A549 (cell line): ENCODE results near the gene NNT. TPM values are rescaled to one million over a fixed set of nuclear protein-coding genes. Genes with fewer than 3 reads are reported as not detected.

Experiments
- ATAC-seq, 2 experiments: fragments of 200-7000 bp in 1 of 2; fragments of >200 bp in 1 of 2; cut with Nextera tagmentation in 1 of 2; cut with Tn5 transposase in 1 of 2; 3 replicates each; pipeline versions ENCODE4 v1.8.0 to v1.9.1; 2018 to 2020; ENCODE audit warnings: mild to moderate bottlenecking in 1 of 2, moderate library complexity in 1 of 2
- CTCF ChIA-PET: fragments of 300-600 bp; sonication (Branson Sonifier 250); formaldehyde crosslinking; extraction: SDS; loops from one replicate; lab custom pipeline; 2021; ENCODE audit warnings: antibody characterized with exemption, inconsistent platforms; lab: Yijun Ruan, JAX
- POLR2A ChIA-PET: fragments of 350-600 bp; formaldehyde crosslinking; extraction: SDS; loops from one replicate; lab custom pipeline; 2021; ENCODE audit warnings: antibody characterized with exemption, inconsistent platforms; lab: Yijun Ruan, JAX
- DNase-seq, 2 experiments: peaks; one replicate each; pipeline versions ENCODE4 v3.0.0 to v3.0.0-alpha.2; 2011 to 2016; ENCODE audit warnings: low read depth in 1 of 2, low spot score in 1 of 2
- FAIRE-seq: peaks from 2 replicates; lab custom pipeline; 2011; peaks lifted over from hg19 to GRCh38; lab: Jason Lieb, UNC
- H3K27ac ChIP-seq, 2 experiments: fragments of >200 bp; sonication (Bioruptor Twin); formaldehyde crosslinking; 3 replicates each; pipeline ENCODE4 v1.5.1; 2016 to 2017
- H3K4me1 ChIP-seq: fragments of >200 bp; sonication (Bioruptor Twin); formaldehyde crosslinking; 3 replicates; pipeline ENCODE4 v1.6.1; 2016
- H3K4me2 ChIP-seq: fragments of >200 bp; sonication (Bioruptor Twin); formaldehyde crosslinking; 3 replicates; pipeline ENCODE4 v1.6.1; 2016
- H3K4me3 ChIP-seq: fragments of >200 bp; sonication (Bioruptor Twin); formaldehyde crosslinking; 3 replicates; pipeline ENCODE4 v1.5.1; 2016
- H3K9me3 ChIP-seq: fragments of >200 bp; sonication (Bioruptor Twin); formaldehyde crosslinking; 3 replicates; pipeline ENCODE4 v1.6.1; 2016
- ATOH8 ChIP-seq: fragments of 250-450 bp; sonication (Bioruptor Pico); IDR thresholded peaks from 2 replicates; pipeline ENCODE4 v1.5.0; 2020; ENCODE audit warnings: low read depth, mild to moderate bottlenecking, moderate library complexity
- BHLHE40 ChIP-seq: IDR thresholded peaks from 2 replicates; pipeline ENCODE4 v1.6.1; 2012; ENCODE audit warnings: low read depth, low read length, inconsistent platforms
- CBX8 ChIP-seq: fragments of 200-600 bp; sonication (generic); IDR thresholded peaks from 2 replicates; pipeline ENCODE4 v1.6.1; 2016
- CTCF ChIP-seq: fragments of >200 bp; sonication (Bioruptor Twin); formaldehyde crosslinking; IDR thresholded peaks from 3 replicates; pipeline ENCODE4 v1.5.1; 2016
- ELK1 ChIP-seq: fragments of 150-350 bp; IDR thresholded peaks from 2 replicates; pipeline ENCODE4 v1.6.1; 2014; ENCODE audit warnings: low read depth, mild to moderate bottlenecking, low read length
- EP300 ChIP-seq, 2 experiments: fragments of >200 bp; sonication (Bioruptor Twin); formaldehyde crosslinking; IDR thresholded peaks; 2 replicates in 1 of 2; 3 replicates in 1 of 2; pipeline ENCODE4 v1.6.1; 2016 to 2017
- ESRRA ChIP-seq: fragments of 150-350 bp; IDR thresholded peaks from 2 replicates; pipeline ENCODE4 v1.6.1; 2014; ENCODE audit warnings: mild to moderate bottlenecking, low read length, borderline replicate concordance
- GATA3 ChIP-seq: IDR thresholded peaks from 2 replicates; pipeline ENCODE4 v1.6.1; 2012; ENCODE audit warnings: borderline replicate concordance
- HDAC2 ChIP-seq: fragments of 200-600 bp; sonication (generic); IDR thresholded peaks from 2 replicates; pipeline ENCODE4 v1.6.1; 2016
- HES2 ChIP-seq: fragments of >200 bp; sonication (Bioruptor Twin); formaldehyde crosslinking; IDR thresholded peaks from 2 replicates; pipeline ENCODE4 v1.6.1; 2016
- HEYL ChIP-seq: fragments of 250-450 bp; sonication (Bioruptor Pico); IDR thresholded peaks from 2 replicates; pipeline ENCODE4 v1.8.0; 2021; ENCODE audit warnings: mild to moderate bottlenecking, moderate library complexity
- JUN ChIP-seq, 2 experiments: fragments of >200 bp; sonication (Bioruptor Twin); formaldehyde crosslinking; IDR thresholded peaks; 2 replicates in 1 of 2; 3 replicates in 1 of 2; pipeline ENCODE4 v1.6.1; 2016 to 2017
- MYC ChIP-seq: IDR thresholded peaks from 2 replicates; pipeline ENCODE4 v1.6.1; 2012; ENCODE audit warnings: mild to moderate bottlenecking, inconsistent platforms, low read length, improper control_type of control experiment, borderline replicate concordance
- NR3C1 ChIP-seq: fragments of >200 bp; sonication (Bioruptor Twin); formaldehyde crosslinking; IDR thresholded peaks from 3 replicates; pipeline ENCODE4 v1.6.1; 2017
- PBX3 ChIP-seq: IDR thresholded peaks from 2 replicates; pipeline ENCODE4 v1.6.1; 2012
- PHF8 ChIP-seq: fragments of 200-600 bp; sonication (generic); IDR thresholded peaks from 2 replicates; pipeline ENCODE4 v1.6.1; 2016; ENCODE audit warnings: low read depth, mild to moderate bottlenecking, antibody characterized with exemption, moderate library complexity, borderline replicate concordance
- POLR2A ChIP-seq: IDR thresholded peaks from 2 replicates; pipeline ENCODE4 v1.6.1; 2012; ENCODE audit warnings: mild to moderate bottlenecking, low read length
- POLR2AphosphoS2 ChIP-seq: conservative IDR thresholded peaks from 2 replicates; pipeline ENCODE4 v1.6.1; 2012; ENCODE audit warnings: low read length, improper control_type of control experiment, inconsistent platforms
- RAD21 ChIP-seq, 2 experiments: fragments of >200 bp in 1 of 2; sonication (Bioruptor Twin) in 1 of 2; formaldehyde crosslinking in 1 of 2; IDR thresholded peaks in 1 of 2; conservative IDR thresholded peaks in 1 of 2; 2 replicates in 1 of 2; 3 replicates in 1 of 2; pipeline ENCODE4 v1.6.1; 2012 to 2018; ENCODE audit warnings: inconsistent platforms in 1 of 2
- RARB ChIP-seq: fragments of 250-450 bp; sonication (Bioruptor Pico); IDR thresholded peaks from 2 replicates; pipeline ENCODE4 v1.8.0; 2021; ENCODE audit warnings: mild to moderate bottlenecking, moderate library complexity
- REST ChIP-seq: fragments of 200-600 bp; sonication (generic); IDR thresholded peaks from 2 replicates; pipeline ENCODE4 v1.6.1; 2016; ENCODE audit warnings: antibody characterized with exemption, mild to moderate bottlenecking, moderate library complexity
- SMC3 ChIP-seq: fragments of >200 bp; sonication (Bioruptor Twin); formaldehyde crosslinking; IDR thresholded peaks from 3 replicates; pipeline ENCODE4 v1.6.1; 2018; ENCODE audit warnings: inconsistent platforms
- TFCP2L1 ChIP-seq: fragments of 250-450 bp; sonication (Bioruptor Pico); IDR thresholded peaks from 2 replicates; pipeline ENCODE4 v1.5.0; 2021; ENCODE audit warnings: mild to moderate bottlenecking
- ZSCAN20 ChIP-seq: fragments of 250-450 bp; sonication (Bioruptor Pico); IDR thresholded peaks from 2 replicates; pipeline ENCODE4 v1.8.0; 2022; ENCODE audit warnings: mild to moderate bottlenecking, moderate library complexity
- WGBS: methylation state at CpG from one replicate; pipeline ENCODE4 v1.1.6; 2017; ENCODE audit errors: missing lambda C conversion rate; 5-methylcytosine and 5-hydroxymethylcytosine counted together
- polyA plus RNA-seq, 4 experiments: library from polyadenylated mRNA; depleted of rRNA in 3 of 4; stranded (reverse); fragments of >200 nt; fragmentation: RNase III in 1 of 4; extraction: RNeasy Plus Mini Kit Qiagen cat#74134 plus additional on column Dnase treatment in 1 of 4; gene quantifications; 2 replicates in 3 of 4; 3 replicates in 1 of 4; pipeline ENCODE4 v1.2.3, GENCODE V29; 2011 to 2017

Gene NNT
- polyA plus RNA-seq, 2 of the 4 experiments (the other 2 are of a cell fraction) = 15.2 to 35.5 TPM

- FAIRE-seq (no peak), DNase-seq (no peak)
- no peak overlapping the region for H3K4me2 ChIP-seq
These were observed 96.9 kb downstream of the NNT start for GRCh38 chr5:43699910-43700309.

GRCh38 chr5:43700601-43701000 lies 97.6 kb downstream of the NNT start:
- WGBS = 94% methylated on average over 2 of the region's 2 CpGs
- no peak overlapping the region for H3K4me2 ChIP-seq
- H3K4me3 ChIP-seq = no peak overlapping the region
- H3K9me3 ChIP-seq = no peaks in the 10 kb centered on the region
- FAIRE-seq = no peak
- no peak for DNase-seq
- ATAC-seq = no peak
- TF ChIP-seq HES2 (no peak), POLR2A (no peak), JUN (IDR thresholded peaks at IDR 0.05) (no peak), ATOH8 (CRISPR knock-in tag) (no peak), CTCF (no peak), RARB (no peak), MYC (no peak), POLR2AphosphoS2 (no peak), BHLHE40 (no peak)
- ChIA-PET CTCF (no interaction called here), POLR2A (no interaction called here)
- no peak overlapping the region for H3K27ac ChIP-seq
- no peaks in the 10 kb centered on the region for H3K4me1 ChIP-seq

More at GRCh38 chr5:43699910-43700309, 96.9 kb downstream of the NNT start:
- H3K4me1 ChIP-seq = no peaks in the 10 kb centered on the region
- ATAC-seq = no peak
- H3K27ac ChIP-seq = no peak overlapping the region
- ChIA-PET POLR2A (no interaction called here), CTCF (interaction anchor here (1.2 kb wide), 1 partner anchor 29 kb away, joined by 3 read pairs; no protein-coding TSS in a partner anchor)
- H3K9me3 ChIP-seq = no peaks in the 10 kb centered on the region
- no peak overlapping the region for H3K4me3 ChIP-seq
- TF ChIP-seq RARB (no peak), ESRRA (no peak), BHLHE40 (no peak), TFCP2L1 (CRISPR knock-in tag) (no peak), HEYL (CRISPR knock-in tag) (no peak), CBX8 (no peak), SMC3 (no peak), PHF8 (no peak), GATA3 (no peak), NR3C1 (no peak), HES2 (no peak), EP300 (IDR thresholded peaks at IDR 0.05) (no peak), CTCF (no peak), PBX3 (no peak), MYC (no peak)
- 61% methylated on average over 1 of the region's 1 CpG for WGBS

GRCh38 chr5:43701227-43701626 lies 98.2 kb downstream of the NNT start:
- 88% methylated on average over 3 of the region's 3 CpGs for WGBS
- ChIA-PET CTCF (no interaction called here), POLR2A (no interaction called here)
- no peak for DNase-seq
- no peak overlapping the region for H3K4me2 ChIP-seq
- H3K4me3 ChIP-seq = no peak overlapping the region
- no peaks in the 10 kb centered on the region for H3K4me1 ChIP-seq
- FAIRE-seq = no peak
- no peak overlapping the region for H3K27ac ChIP-seq
- TF ChIP-seq ELK1 (no peak), HES2 (no peak), REST (no peak), RAD21 (conservative IDR thresholded peaks at IDR 0.05 in 1 of 2, IDR thresholded peaks at IDR 0.05 in 1 of 2) (no peak), HDAC2 (no peak), RARB (no peak), EP300 (IDR thresholded peaks at IDR 0.05) (no peak), ZSCAN20 (CRISPR knock-in tag) (no peak)
- no peaks in the 10 kb centered on the region for H3K9me3 ChIP-seq
- ATAC-seq = no peak
